G401 (cell line): ENCODE measurements around the gene AP3S1. TPM values are rescaled to one million over a fixed set of nuclear protein-coding genes. Genes with fewer than 3 reads are reported as not detected.
"Not testable (repeated sequence)": the region's sequence is repeated elsewhere in the genome, so short reads cannot be mapped to it uniquely, and the experiment has no call there.

Experiments
- DNase-seq: peaks from one replicate; pipeline ENCODE4 v3.0.0-alpha.2; 2015; ENCODE audit warnings: low spot score
- in situ Hi-C: cut with HindIII; loops from 2 replicates; pipeline ENCODE4 v1.10.0; 2016; ENCODE audit warnings: low sequenced_read_pairs, mixed read lengths
- total RNA-seq: library from RNA; depleted of rRNA; stranded (reverse); fragments of >200 nt; shearing (Covaris generic); gene quantifications from 2 replicates; pipeline ENCODE4 v1.2.3, GENCODE V29; 2014; rRNA removed

AP3S1 gene
- total RNA-seq: 34.0 and 39.2 TPM in 2 replicates

DNA sequence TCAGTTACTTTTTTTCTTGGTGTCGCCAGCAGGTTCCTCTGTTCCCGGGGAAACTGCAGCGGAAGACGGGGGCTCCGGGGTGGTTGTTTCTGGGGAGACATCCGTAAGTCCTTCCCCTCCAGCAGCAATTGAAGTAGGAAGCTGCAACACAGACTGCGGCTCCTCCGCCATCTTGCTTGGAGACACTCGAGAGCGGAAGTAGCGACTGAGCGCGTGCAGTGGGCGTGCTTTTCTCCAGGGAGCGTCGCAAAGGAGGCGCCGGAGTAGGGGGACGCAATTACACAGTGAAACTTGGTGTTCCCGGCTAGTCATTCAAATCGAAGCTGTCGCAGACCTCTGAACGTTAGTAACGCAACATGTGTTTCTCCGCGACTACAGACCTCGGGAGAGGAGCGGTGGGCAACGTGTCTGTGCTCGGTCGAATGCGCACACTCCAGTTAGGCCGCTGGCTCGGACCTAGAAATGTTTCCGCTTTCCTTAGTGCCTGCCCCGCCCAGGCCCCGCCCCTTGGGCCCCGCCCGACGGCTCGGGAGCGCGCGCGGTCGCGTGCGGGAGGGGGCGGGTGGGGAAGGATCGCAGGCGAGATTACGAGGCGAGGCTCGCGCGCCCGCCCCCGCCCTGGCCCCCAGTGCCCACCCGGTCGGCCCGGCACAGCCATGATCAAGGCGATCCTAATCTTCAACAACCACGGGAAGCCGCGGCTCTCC, at the start of gene AP3S1, which contains the start of gene ATG12:
Gene AP3S1, plus strand, starts transcription at position 554 of the 707 bp plus-strand sequence. Its CDS starts 103 bp downstream, at position 657.
Gene ATG12, minus strand, starts transcription at position 184 of the 707 bp plus-strand sequence. Its CDS starts 13 bp downstream, at position 171.
- in situ Hi-C loops: no loop called here
- peak; percentile 92 for DNase-seq

DNA sequence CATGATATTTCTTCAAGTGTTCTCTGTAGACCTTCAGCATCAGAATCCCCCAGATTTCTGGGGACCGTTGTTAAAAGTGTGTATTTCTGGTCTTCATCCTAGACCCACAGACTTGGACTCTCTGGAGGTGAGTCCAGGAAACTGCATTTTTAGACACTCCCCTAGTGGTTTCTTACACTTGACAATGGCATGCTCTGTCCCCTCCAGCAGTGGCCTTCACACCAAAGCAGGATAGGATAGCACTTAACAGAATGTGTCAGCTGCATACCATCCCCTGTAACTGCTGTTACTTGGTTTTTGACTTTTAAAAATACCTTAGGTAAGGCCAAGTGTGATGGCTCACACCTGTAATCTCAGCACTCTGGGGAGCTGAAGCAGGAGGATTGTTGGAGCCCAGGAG, 46.0 kb upstream of the AP3S1 start:
- no peak for DNase-seq
- in situ Hi-C loops: no loop called here

DNA sequence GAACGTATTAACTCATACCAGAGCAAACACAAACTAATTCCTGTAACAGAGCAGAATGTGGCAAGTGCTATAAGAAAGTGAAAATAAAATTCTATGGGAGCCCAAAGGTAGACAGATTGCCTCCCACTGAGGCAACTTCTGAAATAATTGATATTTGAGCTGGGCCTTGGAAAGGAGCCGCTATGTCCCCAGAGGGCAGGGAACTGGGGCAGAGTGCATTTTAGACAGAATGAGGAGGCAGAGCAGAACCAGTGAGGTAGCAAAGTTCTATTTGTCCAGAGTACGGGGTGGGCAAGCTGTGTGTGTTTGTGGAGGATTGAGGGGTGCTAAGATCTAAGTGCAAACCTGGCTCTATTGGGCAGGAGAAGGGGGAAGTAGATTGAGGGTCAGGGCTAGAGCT, 45.1 kb upstream of the AP3S1 start:
- in situ Hi-C loops: no loop called here
- DNase-seq: no peak

DNA sequence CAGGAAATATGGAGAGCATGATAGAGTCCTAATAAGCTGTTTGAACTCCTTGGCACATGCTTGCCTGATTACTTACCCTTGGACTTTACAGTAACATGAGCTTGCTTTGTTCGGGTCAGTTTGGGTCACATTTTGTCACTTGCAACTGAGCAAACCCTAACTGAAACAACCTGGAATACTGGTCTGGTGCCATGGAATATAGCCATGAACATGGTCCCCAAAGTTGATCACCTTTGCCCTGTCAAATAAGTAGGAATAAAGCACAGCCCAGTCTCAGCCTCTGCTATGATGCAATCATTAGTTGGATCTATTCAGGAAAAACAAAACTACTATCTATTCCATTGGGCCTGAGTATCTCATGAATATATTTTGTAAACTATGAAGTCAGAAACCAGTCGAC, 43.5 kb upstream of the AP3S1 start:
- no peak for DNase-seq
- in situ Hi-C loops: no loop called here

DNA sequence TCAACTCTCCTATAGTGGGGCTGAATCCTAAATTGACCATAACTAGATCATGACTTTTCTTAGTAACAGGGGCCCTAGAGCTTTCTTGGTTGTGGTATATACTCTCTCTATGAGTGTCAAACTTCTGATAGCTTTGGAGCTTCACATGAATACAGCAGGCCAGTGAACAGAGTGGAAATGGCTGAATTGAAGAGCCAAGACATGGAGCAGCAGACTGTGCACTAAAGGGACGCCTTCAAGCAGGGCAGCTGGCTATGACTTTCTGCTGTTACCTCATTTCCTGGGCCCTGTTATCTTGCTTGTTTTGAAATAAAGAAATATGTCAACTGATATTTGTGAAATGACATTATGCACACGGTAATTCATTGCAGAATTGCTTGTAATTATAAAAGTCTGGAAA, 41.6 kb upstream of the AP3S1 start:
- no peak for DNase-seq
- in situ Hi-C loops: no loop called here

DNA sequence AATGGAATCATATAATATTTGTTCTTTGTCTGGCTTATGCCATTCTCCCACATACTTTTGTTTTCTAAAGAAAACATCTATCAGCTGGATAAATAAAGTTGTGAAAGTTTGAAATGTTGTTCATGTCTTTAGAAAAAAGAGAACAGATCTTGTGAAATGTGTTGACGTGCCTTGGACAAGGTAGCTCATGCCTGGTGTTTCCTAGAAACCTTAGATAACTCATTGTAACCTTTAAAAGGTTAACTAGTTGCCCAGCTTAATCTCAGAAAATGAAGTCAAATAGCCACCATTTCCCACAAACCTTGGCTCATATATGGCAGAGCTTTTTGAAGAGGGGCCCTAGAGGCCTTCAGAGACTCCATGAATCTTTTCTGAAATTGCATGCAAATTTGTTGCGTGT, 40.6 kb upstream of the AP3S1 start:
- no peak for DNase-seq

DNA sequence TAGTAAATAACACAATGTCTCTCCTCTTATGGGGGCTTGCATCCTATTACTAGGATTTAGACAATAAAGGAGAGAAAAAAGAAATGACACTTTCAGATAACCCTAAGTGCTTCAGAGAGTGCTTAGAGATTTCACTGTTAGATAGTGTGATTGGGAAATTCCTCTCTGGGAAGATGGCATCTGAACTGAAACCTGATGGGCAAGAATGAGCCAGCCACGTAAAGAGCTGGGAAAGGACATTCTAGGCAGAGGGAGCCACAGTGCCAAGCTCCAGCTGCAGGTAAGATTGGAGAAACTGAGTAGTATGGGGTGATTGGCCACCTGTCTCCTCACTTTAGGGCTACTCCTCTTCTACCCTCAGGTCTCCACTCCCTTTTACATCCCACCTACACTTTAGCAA, 39.8 kb upstream of the AP3S1 start:
- no peak for DNase-seq
- in situ Hi-C loops: no loop called here

More for the DNA sequence above, 40.6 kb upstream of the AP3S1 start:
- in situ Hi-C loops: no loop called here

DNA sequence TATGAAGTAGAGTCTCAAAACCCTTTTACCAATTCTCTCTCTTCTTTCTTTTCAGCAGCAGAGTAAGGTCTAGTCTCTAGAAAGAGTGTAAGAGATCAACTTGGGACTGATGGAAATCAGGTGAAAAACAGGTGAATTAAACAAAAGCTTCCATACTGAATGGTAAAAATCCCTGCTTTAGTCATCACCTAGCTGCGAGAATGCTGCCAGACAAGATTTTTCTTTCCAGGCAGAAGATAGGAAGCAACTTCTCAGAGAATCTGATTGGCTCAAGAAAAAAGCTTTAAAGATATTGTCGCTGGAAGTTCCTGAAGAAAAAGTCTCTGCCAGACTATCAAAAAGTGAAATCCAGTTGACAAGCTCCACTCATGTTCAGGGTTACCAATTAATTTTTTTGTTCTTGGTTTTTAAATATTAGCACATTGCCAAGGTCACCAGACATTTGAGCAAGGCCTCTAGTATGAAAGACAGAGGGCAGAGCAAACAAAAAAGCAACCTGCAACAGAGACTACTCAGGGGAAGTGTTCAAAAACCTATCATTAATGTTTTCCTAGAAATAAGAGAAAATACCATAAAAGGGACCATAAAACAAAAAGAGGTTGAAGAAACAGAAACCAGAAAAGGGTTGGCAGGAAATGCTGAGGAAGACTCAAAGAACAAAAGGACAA, 34.6 kb upstream of the AP3S1 start:
- no peak for DNase-seq
- in situ Hi-C loops: no loop called here

DNA sequence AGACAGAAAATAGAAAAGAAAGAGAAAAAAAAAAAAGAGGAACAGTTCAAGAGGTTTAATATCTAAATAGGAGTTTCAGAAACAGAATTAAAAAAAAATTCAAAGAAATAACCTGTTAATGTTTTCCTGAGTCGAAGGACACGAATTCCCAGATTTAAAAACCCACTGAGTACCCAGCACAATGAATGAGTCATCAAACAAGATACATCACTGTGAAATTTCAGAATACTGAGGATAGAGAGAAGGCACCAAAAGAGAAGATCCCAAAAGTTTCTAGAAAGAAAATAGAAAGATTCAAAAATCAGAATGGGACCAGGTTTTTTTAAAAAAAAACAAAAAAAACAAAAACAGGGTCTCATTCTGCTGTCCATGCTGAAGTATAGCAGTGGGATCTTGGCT, 34.1 kb upstream of the AP3S1 start:
- in situ Hi-C loops: no loop called here

DNA sequence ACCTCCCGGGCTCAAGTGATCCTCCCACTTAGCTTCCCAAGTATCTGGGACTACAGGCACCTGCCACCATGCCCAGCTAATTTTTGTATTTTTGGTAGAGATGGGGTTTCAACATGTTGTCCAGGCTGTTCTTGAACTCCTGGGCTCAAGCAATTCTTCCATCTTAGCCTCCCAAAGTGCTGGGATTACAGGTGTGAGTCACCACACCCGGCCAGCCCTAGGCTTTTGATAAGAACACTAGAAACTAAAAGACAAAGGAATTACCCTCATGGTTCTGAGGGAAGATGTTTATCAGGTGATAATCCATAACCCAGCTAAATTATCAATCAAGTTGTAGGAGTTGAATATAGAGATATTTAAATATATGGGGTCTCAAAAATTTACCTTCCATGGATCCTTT, 33.7 kb upstream of the AP3S1 start:
- in situ Hi-C loops, DNase-seq: not testable (repeated sequence)

More for the DNA sequence above, 34.1 kb upstream of the AP3S1 start:
- no peak for DNase-seq

DNA sequence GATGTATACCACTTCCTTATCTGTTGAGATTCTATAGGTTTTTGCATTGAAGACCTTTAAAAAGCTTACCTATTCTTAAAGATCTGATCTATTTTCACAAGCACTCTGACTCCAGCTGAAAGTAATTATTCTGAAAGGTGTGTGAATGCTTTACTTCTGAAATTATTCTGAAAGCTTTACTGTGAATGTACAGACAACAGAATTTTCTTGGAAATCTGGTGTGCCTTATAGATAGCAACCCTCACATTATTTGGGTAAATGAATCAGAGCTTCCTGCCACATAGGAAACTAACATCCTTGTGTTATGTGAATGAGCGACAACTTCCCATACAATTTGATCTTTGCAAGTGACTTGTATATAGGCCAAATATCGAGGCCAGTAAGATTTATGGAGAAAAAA, 31.8 kb upstream of the AP3S1 start:
- in situ Hi-C loops: no loop called here

DNA sequence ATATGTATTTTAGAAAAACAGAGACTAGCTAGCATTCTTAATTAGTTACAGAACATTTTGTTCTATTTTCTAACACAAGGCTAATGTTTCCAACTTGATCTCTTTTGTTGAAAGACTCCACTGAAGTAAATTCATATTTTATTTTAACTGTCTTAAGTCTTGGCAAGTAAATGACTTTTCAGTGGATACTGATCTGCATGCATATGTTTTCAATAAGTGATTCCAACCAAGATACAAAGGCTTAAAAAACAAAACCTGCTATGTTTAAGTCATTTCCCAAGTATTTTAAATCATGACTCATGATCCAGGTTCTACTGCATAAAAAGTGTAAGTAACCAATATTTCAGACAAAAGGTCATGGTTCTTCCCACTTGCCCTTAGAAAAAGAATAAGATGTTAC, 31.0 kb upstream of the AP3S1 start:
- DNase-seq: no peak
- in situ Hi-C loops: no loop called here

More for the DNA sequence above, 31.8 kb upstream of the AP3S1 start:
- no peak for DNase-seq

DNA sequence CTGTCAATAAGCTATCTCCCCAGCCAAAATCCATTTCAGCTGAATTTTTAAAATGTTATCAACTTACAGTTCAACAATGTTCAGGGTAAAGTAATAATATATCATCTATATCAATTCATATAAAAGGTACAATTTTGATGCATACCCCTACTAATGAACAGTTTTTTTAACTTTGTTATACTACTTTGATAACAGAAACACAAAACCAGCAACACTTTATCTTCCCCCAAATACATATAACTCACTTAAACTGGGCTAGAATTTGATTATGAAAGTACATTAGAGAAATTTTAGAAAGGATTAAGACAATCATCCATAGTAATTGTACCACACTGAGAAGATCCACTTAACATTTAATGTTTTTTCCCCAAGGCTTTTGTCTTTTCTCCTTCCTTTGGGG, 30.3 kb upstream of the AP3S1 start:
- no peak for DNase-seq
- in situ Hi-C loops: no loop called here

DNA sequence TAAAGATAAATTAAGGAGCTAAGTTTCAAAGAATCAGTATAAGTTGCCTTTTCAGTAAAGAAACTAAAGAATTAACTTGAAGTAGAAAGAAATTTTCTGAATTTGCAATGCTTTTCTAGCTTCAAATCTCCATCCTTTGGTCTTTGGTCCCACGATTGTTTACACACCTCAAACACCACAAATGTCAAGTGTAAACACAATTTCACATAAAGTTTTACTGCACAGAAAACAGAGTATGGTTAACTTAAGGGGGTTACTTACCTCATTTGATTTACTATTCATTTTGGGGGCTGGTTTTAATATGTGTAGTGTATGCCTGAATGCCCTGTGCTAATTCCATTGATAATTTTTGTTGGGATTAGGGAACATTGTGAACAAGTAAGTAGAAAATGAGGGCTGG, 29.4 kb upstream of the AP3S1 start:
- in situ Hi-C loops: no loop called here
- no peak for DNase-seq

DNA sequence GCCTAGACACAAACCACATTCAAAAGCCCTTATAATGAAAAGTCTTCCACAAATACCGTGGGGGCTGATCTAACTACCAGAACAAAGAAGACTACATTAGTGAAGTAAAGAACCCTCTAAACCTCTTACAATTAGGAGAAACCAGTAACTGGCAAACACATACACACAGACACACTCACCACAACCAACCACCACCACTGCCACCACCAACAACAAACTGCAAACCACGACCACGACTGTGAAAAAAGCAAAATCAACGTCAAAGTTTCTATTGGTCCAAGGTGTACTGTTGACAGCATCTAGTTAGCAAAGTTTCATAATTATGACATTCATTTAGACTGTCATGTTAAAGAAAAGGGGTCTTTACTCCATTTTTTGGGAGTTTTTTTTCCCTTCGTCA, 28.0 kb upstream of the AP3S1 start:
- in situ Hi-C loops: no loop called here
- DNase-seq: no peak

DNA sequence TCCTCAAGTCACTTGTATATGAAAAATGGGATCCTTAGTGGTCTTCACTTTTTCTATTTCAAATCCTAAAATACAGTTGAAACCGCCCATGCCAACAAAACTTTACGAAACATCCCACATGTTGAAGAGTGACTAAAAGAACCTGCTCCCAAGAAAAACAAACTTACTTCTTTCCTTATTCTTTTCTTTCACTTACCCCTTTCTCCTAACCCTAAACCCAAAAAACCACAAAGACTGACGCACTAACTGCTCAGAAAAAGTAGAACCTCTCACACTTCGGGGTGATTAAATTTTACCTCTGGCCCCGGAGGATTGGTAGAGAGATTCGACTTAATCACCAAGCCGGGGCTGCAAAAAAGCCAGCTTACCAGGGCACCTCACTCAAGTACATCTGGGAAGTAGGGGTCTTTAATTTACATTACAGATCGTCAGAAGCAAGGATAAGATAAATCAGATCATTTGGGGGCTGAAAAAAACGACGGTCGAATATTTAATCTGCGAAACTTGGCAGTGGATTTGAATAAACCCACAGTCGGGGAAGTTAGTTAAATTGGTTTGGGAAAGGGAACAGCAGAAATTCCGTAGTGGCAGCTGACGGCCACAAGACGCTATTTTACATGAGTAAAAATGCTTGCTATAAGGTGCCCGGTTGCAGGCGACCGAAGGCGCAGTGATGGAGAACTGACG, 26.6 kb upstream of the AP3S1 start:
- in situ Hi-C loops: no loop called here
- DNase-seq: no peak

DNA sequence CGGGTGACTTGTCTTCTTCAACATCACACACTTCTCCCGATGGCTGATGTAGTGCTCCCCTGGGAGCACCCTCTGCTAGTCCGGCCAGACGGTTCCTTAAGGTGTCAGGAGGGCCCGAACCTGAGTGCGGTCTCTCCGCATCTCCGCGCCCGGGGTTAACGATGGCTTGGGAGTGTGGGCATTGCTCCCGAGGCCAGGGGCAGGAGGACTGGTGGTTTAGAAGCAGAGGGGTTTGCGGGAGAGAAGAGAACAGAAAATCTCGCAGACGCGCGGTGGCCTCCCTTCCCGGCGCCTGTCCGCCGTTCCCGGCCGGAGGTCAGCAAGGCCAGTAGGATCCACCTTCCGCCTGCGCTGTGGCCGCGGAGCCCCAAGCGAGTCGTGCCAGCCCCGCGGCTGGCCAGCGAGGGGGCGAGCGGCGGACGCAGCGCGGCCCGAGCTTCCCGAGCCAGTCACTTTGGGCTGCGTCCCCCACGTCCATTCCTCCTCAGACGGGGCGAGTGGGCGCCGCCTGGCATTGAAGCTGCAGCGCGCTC, 26.0 kb upstream of the AP3S1 start:
- DNase-seq: peak; percentile 50

DNA sequence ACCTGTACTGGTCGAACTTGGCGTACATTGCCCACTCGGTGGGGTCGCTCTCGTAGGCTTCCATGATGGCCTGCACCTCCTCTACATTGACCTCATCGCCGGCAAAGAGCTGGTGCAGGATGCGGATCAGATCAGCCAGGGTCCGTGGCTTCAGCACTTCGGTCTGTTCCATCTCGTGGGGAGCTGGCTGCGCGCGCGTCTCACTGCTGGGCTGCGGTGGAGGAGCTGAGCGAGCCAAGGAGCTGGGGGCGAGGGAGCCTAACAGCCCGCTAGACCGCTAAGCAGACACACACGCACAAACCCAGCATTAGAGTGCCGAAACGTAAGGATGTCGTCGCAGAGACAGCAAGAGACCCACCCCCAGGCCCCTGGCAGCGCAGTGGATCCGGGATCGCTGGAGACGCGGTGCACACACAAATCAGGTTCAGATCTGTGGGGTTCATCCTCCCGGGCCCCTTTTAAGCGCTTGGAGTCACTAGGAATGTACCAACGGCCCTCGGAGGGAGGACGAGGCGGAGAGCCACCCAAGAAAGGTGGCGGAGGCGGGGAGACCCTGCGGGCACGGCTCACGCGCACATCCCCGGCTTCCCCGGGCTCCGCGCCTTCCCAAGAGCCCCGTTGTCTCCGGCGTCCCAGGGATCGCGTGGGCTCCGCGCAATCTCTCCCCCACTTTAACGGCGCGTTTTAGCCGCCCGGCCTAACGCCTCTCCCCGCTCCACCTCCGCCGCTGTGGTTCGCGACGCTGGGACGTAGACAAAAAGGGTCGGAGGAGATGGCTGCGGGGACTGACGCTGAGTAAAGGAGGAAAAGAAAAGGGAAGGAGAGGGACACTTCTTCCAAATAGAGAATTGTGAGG, 25.3 kb upstream of the AP3S1 start, which contains the start of gene CDO1:
Gene CDO1, minus strand, starts transcription at position 434 of the 856 bp plus-strand sequence. Its CDS starts 262 bp downstream, at position 172.
- peak; percentile 91 for DNase-seq
- in situ Hi-C loops: no loop called here

More for the DNA sequence above, 26.0 kb upstream of the AP3S1 start:
- in situ Hi-C loops: no loop called here

DNA sequence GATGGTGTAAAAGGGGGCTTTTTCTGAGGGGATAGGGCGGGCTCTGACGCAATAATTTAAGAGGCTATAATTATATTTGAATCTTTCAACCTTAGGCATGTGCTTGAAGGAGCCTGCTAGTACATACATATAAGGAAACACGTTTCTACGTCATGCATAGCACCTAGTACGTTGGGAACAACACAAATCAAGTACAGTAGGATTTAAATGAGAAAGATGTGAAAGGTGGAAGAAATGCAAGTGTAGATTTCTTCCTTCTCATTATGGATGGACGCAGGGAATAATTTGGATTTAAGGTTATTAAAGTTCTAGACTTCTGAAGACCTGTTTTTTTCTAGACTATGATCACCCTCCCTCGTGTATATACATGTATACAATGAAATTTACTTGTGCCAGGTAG, 24.3 kb upstream of the AP3S1 start:
- in situ Hi-C loops: no loop called here
- peak; percentile 31 for DNase-seq
